Activated CD4-positive, alpha-beta T cell treated with anti-CD3 and anti-CD28 coated beads, Interleukin-2, amount 10 ng/mL, durations not matched to agents 7 days and 5 days (primary cell): ENCODE data around the gene FABP6. TPM values are rescaled to one million over a fixed set of nuclear protein-coding genes. Genes with fewer than 3 reads are reported as not detected.
"Not testable (repeated sequence)": the region's sequence is repeated elsewhere in the genome, so short reads cannot be mapped to it uniquely, and the experiment has no call there.

Experiments used
- CTCF ChIA-PET: fragments of 350-600 bp; sonication (Branson Sonifier 250); formaldehyde crosslinking; loops from one replicate; lab custom pipeline; 2021; ENCODE audit warnings: antibody characterized with exemption; lab: Charles Lee
- POLR2A ChIA-PET: fragments of 350-600 bp; sonication (Branson Sonifier 250); formaldehyde crosslinking; loops from one replicate; lab custom pipeline; 2021; ENCODE audit warnings: antibody characterized with exemption; lab: Charles Lee
- DNase-seq: peaks from one replicate; pipeline ENCODE4 v3.0.0-alpha.2; 2020
- H3K27ac Mint-ChIP-seq: one replicate; pipeline ENCODE4 v1.8.0; 2021; ENCODE audit warnings: mild to moderate bottlenecking, moderate library complexity, mixed read lengths
- H3K27me3 Mint-ChIP-seq: one replicate; pipeline ENCODE4 v1.8.0; 2021; ENCODE audit warnings: mixed read lengths
- H3K36me3 Mint-ChIP-seq: one replicate; pipeline ENCODE4 v1.8.0; 2021; ENCODE audit warnings: low read depth, mixed read lengths
- H3K4me1 Mint-ChIP-seq: one replicate; pipeline ENCODE4 v1.8.0; 2021; ENCODE audit warnings: mixed read lengths
- H3K4me3 Mint-ChIP-seq: one replicate; pipeline ENCODE4 v1.8.0; 2021; ENCODE audit warnings: mild to moderate bottlenecking, moderate library complexity, mixed read lengths
- H3K9me3 Mint-ChIP-seq: one replicate; pipeline ENCODE4 v1.8.0; 2021; ENCODE audit warnings: mixed read lengths
- total RNA-seq, 2 experiments: library from RNA; stranded (reverse); gene quantifications; one replicate each; pipeline ENCODE4 v1.2.3, GENCODE V29; 2021

The FABP6 gene
- total RNA-seq, 2 experiments from 2014 or later, result not detected

DNA sequence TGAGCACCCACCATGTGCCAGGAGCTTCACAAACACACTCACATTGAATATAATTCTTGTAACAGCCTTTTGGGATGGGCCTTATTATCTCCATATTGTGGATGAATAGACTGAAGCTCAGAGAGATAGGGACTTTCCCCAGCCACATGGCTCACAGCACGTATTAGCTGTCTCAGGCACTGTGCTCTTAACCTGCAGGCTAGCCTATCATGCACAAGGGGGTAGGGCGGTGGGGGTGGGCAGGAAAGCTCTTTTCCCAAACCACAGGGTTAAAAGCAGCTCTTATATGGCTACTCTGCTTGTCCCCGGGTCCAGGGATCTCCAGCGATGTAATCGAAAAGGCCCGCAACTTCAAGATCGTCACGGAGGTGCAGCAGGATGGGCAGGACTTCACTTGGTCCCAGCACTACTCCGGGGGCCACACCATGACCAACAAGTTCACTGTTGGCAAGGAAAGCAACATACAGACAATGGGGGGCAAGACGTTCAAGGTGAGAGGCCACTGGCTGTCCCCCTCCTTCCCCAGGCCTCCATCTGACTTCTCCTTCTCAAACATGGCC lies 2.6 kb downstream of the FABP6 start:
- ChIA-PET POLR2A (no interaction called here), CTCF (interaction anchor here (1.1 to 1.6 kb wide), 3 partner anchors 10 to 23 kb away, joined by 3 to 5 read pairs (median 4); no protein-coding TSS in a partner anchor)
- no peaks in the 10 kb centered on the region for H3K36me3 Mint-ChIP-seq
- H3K4me3 Mint-ChIP-seq, result no peak overlapping the region
- DNase-seq, result no peak
- H3K27me3 Mint-ChIP-seq, result no peaks in the 10 kb centered on the region
- no peaks in the 10 kb centered on the region for H3K4me1 Mint-ChIP-seq
- H3K9me3 Mint-ChIP-seq, result no peaks in the 10 kb centered on the region
- no peak overlapping the region for H3K27ac Mint-ChIP-seq

DNA sequence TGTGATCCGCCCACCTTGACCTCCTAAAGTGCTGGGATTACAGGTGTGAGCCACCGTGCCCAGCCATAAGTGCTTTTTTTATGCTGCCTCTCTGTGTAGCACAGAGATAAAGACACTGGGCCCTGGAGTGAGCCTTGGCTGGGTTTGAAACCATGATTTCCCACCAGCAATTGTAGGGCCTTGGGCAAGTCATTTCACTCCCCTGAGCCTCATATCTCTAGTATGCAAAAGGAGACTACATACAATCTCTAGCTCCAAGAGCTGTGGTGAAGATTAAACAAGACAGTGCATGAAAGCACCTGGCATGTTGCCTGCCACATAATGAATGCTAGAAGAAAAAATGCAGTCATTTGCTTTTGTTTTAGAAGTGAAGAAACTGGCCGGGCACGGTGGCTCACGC lies 3.9 kb downstream of the FABP6 start:
- Mint-ChIP-seq H3K4me3 (no peak overlapping the region), H3K27me3 (no peaks in the 10 kb centered on the region), H3K36me3 (no peaks in the 10 kb centered on the region), H3K27ac (no peak overlapping the region), H3K4me1 (no peaks in the 10 kb centered on the region), H3K9me3 (no peaks in the 10 kb centered on the region)
- ChIA-PET CTCF (interaction anchor here (0.9 kb wide), 1 partner anchor 33 kb away, joined by 3 read pairs; no protein-coding TSS in a partner anchor), POLR2A (no interaction called here)
- no peak for DNase-seq

DNA sequence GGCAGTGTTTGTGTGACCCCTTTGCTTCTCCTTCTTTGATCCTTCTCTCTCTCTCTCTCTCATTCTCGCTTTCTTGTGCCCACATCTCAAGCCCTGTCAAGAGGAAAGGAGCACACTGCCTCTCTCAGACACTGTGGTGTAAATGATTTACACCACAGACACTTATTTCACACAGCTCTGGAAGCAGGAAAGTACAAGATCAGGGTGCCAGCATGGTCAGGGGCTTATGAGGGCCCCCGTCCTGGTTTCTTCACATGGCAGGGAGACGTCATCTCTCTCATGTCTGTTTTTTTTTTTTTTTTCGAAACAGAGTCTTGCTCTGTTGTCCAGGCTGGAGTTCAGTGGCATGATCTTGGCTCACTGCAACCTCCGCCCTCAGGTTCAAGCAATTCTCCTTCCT lies 6.4 kb downstream of the FABP6 start:
- CTCF ChIA-PET, result no interaction called here
- Mint-ChIP-seq H3K27me3 (no peaks in the 10 kb centered on the region), H3K9me3 (no peaks in the 10 kb centered on the region), H3K36me3 (no peaks in the 10 kb centered on the region), H3K27ac (no peak overlapping the region), H3K4me1 (no peaks in the 10 kb centered on the region), H3K4me3 (no peak overlapping the region)
- POLR2A ChIA-PET, result no interaction called here
- no peak for DNase-seq

DNA sequence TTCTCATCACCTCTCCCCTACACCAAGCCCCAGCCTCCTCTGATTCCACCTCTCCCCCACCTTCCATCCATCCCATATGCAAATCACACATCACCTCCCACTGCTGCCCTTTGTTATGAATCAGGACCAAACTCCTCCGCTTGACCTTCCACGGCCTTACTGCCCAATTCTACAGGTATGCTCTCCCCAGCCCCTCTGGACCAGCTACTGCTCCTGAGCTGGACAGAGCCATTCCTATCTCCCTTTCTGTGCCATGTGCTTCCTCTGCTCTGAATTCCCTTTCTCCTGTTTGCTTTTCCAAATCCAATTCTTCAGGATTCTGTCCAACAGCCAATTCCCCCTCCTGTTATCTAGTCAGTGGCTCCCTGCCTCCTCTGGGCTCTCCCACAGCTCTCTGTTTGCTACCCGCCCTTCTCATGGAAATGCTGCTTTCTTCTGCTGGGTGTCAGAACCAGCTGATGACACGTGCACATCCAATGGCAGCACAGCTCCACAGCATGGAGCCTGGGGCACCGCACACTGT lies 8.3 kb downstream of the FABP6 start:
- no peak for DNase-seq
- POLR2A ChIA-PET, result no interaction called here
- H3K4me3 Mint-ChIP-seq, result no peak overlapping the region
- H3K27ac Mint-ChIP-seq, result no peak overlapping the region
- CTCF ChIA-PET, result interaction anchor here (1.3 kb wide), 1 partner anchor 12 kb away, joined by 3 read pairs; no protein-coding TSS in a partner anchor
- no peaks in the 10 kb centered on the region for H3K9me3 Mint-ChIP-seq
- no peaks in the 10 kb centered on the region for H3K4me1 Mint-ChIP-seq
- H3K27me3 Mint-ChIP-seq, result no peaks in the 10 kb centered on the region
- H3K36me3 Mint-ChIP-seq, result no peaks in the 10 kb centered on the region

DNA sequence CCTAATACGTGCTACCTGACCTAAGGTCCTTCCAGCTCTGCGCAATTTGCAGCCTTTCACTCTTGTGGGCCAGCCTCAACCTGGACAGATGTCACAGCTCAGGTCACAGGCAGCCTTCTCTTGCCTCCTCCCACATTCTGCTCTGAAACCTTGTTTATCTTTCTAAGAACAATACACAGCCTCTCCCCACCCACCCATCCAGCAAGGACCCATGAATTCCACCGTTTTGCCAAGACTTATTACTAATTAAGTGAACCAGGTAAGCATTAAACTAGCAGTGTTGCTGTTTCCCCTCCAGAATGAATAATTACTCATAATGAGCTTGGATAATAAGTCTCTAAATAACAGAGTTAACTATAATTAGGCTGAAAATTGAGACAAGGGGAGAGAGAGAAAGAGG lies 11.0 kb downstream of the FABP6 start:
- no peaks in the 10 kb centered on the region for H3K27me3 Mint-ChIP-seq
- H3K36me3 Mint-ChIP-seq, result no peaks in the 10 kb centered on the region
- ChIA-PET POLR2A (no interaction called here), CTCF (no interaction called here)
- no peak overlapping the region for H3K27ac Mint-ChIP-seq
- no peak for DNase-seq
- H3K4me3 Mint-ChIP-seq, result no peak overlapping the region
- H3K9me3 Mint-ChIP-seq, result no peaks in the 10 kb centered on the region
- H3K4me1 Mint-ChIP-seq, result no peaks in the 10 kb centered on the region

DNA sequence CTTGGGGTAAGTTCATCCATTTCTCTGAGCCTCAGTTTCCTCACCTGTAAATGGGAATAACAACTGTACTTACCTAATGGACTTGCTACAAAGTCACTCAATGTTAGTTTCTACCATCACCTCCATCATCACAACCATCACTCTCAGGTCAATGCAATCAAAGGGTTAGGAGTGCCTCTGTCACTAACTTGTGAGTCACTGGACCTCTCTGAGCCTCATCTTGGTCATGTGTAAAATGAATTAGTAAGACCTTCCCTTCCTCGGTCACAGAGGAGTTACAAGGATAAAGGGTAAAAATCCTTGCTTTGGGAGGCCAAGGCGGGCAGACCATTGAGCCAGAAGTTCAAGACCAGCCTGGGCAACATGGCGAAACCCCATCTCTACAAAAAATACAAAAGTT lies 12.8 kb downstream of the FABP6 start:
- Mint-ChIP-seq H3K27me3 (no peaks in the 10 kb centered on the region), H3K4me3 (no peak overlapping the region), H3K36me3 (no peaks in the 10 kb centered on the region), H3K9me3 (no peaks in the 10 kb centered on the region), H3K27ac (no peak overlapping the region), H3K4me1 (no peaks in the 10 kb centered on the region)
- ChIA-PET POLR2A (no interaction called here), CTCF (interaction anchor here (1.1 kb wide), 1 partner anchor 10 kb away, joined by 5 read pairs; no protein-coding TSS in a partner anchor)
- no peak for DNase-seq

DNA sequence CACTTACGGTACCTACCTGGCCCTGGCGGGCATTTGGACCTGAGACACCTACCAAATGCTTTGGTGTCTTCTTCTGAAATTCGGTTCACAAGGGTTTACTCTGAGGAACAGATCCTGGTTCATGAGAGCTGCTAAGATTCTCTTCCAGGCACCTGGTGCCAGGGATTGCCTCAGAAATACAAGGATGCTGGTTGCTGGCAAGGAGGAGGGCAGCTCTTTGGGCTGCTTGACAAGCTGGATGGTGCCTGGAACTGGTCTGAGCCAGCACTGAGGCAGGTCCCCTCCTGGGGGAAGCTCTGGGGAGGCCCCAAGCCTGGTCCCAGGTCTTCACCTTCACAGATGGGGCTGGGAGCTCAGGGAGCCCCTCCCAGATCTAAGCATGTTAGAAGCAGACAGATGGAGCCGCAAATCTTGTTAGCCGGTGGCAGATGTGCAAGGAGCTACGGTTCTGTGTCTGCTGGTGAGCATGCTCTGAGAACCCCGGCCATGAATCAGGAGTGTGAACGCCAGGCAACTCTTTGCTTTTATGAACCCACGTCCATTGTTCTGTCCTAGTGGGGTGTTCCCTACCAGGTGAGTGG lies 16.3 kb downstream of the FABP6 start:
- DNase-seq, result no peak
- Mint-ChIP-seq H3K9me3 (no peaks in the 10 kb centered on the region), H3K27ac (no peak overlapping the region), H3K4me3 (no peak overlapping the region), H3K4me1 (no peaks in the 10 kb centered on the region), H3K36me3 (no peaks in the 10 kb centered on the region), H3K27me3 (no peaks in the 10 kb centered on the region)
- ChIA-PET POLR2A (no interaction called here), CTCF (interaction anchor here (0.6 to 1.4 kb wide), 4 partner anchors 14 to 190 kb away, joined by 3 to 4 read pairs (median 4); no protein-coding TSS in a partner anchor)

DNA sequence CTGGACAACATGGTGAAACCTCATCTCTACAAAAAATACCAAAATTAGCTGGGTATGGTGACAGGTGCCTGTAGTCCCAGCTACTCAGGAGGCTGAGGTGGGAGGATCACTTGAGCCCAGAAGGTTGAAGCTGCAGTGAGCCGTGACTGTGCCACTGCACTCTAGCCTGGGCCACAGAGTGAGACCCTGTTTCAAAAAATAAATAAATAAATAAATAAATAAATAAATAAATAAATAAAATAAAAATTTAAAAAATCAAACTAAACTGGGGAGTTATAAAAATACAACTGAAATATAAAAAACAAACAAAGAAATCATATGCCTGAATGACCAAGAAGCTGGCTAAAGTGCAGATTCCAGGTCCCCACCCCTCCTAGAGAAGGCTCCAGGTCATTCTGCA lies 20.3 kb downstream of the FABP6 start:
- POLR2A ChIA-PET, H3K27ac Mint-ChIP-seq, H3K9me3 Mint-ChIP-seq, H3K36me3 Mint-ChIP-seq, H3K4me3 Mint-ChIP-seq, DNase-seq, H3K4me1 Mint-ChIP-seq, H3K27me3 Mint-ChIP-seq: not testable (repeated sequence)
- CTCF ChIA-PET, result interaction anchor here (1.0 to 1.1 kb wide), 2 partner anchors 12 to 17 kb away, joined by 3 read pairs; no protein-coding TSS in a partner anchor

DNA sequence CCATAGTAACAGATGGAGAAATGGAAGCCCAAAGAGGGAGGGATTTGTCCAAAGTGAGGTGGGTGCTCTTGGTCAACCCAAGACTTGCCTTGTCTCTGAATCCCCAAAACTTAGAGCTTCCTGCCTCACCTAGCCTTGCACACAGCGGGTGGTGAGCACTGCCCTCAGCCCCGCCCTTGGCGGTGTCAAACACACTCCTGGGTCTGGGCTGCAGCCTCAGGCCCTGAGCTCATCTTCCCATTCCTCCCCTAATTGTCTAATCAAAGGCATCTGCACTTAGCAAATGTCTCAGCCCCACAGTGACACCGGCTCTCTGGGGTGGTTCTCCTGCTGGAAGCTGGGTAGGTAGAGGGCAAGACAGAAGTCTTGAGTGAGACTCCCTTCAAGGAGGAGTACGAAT lies 20.9 kb downstream of the FABP6 start:
- ChIA-PET POLR2A (no interaction called here), CTCF (interaction anchor here (1.0 to 1.1 kb wide), 2 partner anchors 12 to 17 kb away, joined by 3 read pairs; no protein-coding TSS in a partner anchor)
- DNase-seq, result no peak
- H3K27me3 Mint-ChIP-seq, result no peaks in the 10 kb centered on the region
- H3K9me3 Mint-ChIP-seq, result no peaks in the 10 kb centered on the region
- H3K4me1 Mint-ChIP-seq, result no peaks in the 10 kb centered on the region
- H3K4me3 Mint-ChIP-seq, result no peak overlapping the region
- no peaks in the 10 kb centered on the region for H3K36me3 Mint-ChIP-seq
- no peak overlapping the region for H3K27ac Mint-ChIP-seq

DNA sequence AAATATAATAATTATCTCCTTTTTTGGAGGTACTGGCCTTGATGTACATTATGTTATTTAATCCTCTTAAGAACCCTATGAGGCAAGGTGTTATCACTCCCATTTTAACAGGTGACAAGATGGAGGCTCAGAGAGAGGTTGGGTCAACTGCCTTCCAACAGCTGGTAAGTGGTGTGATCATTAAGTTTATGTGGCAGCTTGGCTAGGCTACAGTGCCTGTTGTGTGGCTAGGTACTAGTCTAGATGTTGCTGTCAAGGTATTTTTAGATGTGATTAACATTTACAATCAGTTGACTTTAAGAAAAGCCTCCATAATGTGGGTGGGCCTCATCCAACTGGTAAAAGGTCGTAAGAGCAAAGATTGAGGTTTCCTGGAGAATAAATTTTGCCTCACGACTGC lies 21.5 kb downstream of the FABP6 start:
- CTCF ChIA-PET, result interaction anchor here (1.1 kb wide), 1 partner anchor 229 kb away, joined by 3 read pairs; no protein-coding TSS in a partner anchor
- Mint-ChIP-seq H3K4me3 (no peak overlapping the region), H3K27ac (no peak overlapping the region), H3K4me1 (no peaks in the 10 kb centered on the region), H3K9me3 (no peaks in the 10 kb centered on the region), H3K36me3 (no peaks in the 10 kb centered on the region), H3K27me3 (no peaks in the 10 kb centered on the region)
- no peak for DNase-seq
- POLR2A ChIA-PET, result no interaction called here

DNA sequence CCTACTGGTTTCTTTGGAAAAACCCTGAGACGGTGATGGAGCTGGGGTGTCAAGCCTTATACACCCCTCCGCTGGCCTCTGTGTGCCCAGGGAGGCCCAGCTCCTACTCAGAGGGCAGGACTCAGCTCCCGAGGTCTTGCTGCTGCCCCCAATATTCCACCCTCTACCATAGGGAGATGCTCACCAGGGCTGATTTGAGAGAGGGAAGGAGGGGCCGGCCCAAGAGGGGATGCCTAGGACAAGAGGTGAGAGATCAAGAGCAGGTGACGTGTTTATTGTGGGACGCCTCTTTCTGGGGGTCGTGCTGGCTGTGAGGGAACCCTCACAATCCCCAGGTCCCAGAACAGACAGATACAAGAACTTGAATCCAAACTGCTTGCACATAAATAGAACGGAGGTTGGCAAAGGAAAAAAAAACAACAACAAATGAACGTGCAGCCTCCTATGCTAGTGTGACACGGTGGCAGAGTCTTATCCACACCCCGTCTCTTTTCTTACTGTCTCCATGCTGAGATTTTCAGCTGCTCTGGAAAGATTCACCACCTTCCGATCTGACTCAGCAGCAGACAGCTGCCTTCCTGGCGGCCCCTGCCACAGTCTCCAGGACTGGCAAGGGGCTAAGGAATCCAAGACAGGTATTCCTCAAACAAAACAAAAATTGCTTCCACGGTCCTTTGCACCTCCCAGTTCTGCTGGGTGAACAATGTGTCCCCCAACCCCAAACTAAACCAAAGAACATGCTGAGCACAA lies 22.3 kb downstream of the FABP6 start:
- ChIA-PET POLR2A (no interaction called here), CTCF (interaction anchor here (1.1 kb wide), 1 partner anchor 230 kb away, joined by 3 read pairs; no protein-coding TSS in a partner anchor)
- H3K27me3 Mint-ChIP-seq, result no peaks in the 10 kb centered on the region
- H3K27ac Mint-ChIP-seq, result no peak overlapping the region
- H3K4me3 Mint-ChIP-seq, result no peak overlapping the region
- H3K36me3 Mint-ChIP-seq, result no peaks in the 10 kb centered on the region
- no peaks in the 10 kb centered on the region for H3K9me3 Mint-ChIP-seq
- no peak for DNase-seq
- no peaks in the 10 kb centered on the region for H3K4me1 Mint-ChIP-seq

DNA sequence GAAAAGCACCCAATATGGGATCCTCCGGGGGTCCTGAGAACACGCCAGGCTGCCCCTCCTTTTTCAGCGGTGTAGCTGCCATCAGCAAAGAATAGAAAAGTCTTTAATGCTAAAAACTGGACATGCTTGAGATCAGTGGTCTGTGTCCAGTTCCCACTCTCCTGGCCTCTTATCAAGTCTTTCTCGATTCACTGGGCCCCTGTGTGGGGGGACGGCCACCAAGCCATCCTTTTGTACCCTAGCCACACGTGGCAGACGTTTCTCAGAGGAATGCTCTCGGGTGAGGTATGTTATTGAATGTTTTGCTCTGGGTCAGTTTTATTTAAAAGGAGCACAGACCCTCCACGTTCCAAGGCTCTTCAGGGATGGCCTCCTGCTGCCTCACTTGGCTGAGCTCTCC lies 23.6 kb downstream of the FABP6 start:
- no peak overlapping the region for H3K27ac Mint-ChIP-seq
- H3K36me3 Mint-ChIP-seq, result no peaks in the 10 kb centered on the region
- no peaks in the 10 kb centered on the region for H3K4me1 Mint-ChIP-seq
- DNase-seq, result no peak
- POLR2A ChIA-PET, result no interaction called here
- H3K27me3 Mint-ChIP-seq, result no peaks in the 10 kb centered on the region
- CTCF ChIA-PET, result no interaction called here
- no peaks in the 10 kb centered on the region for H3K9me3 Mint-ChIP-seq
- H3K4me3 Mint-ChIP-seq, result no peak overlapping the region

DNA sequence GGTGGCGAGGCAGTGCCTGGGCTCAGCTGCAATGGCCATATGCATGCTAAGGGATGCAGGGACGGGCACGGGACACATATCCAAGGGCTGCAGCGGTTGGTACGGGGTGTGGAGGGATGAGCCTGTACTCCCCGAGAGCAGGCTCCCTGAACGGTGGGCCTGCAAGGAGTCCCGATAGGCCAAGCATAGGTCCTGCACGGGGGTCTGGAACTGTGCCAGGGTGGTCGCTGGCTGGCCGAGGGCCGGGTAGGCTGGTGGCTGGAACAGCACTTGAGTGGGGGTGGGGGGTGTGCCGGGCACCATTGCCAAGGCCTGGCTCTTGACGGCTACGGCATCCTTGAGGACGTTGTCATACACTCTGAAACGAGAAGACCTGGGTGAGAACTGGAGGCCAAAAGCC lies 24.1 kb downstream of the FABP6 start:
- H3K4me3 Mint-ChIP-seq, result no peak overlapping the region
- no peaks in the 10 kb centered on the region for H3K9me3 Mint-ChIP-seq
- no peaks in the 10 kb centered on the region for H3K27me3 Mint-ChIP-seq
- H3K4me1 Mint-ChIP-seq, result no peaks in the 10 kb centered on the region
- POLR2A ChIA-PET, result interaction anchor here (0.5 kb wide), 1 partner anchor 29 kb away, joined by 4 read pairs; no protein-coding TSS in a partner anchor
- CTCF ChIA-PET, result no interaction called here
- H3K36me3 Mint-ChIP-seq, result no peaks in the 10 kb centered on the region
- DNase-seq, result no peak
- no peak overlapping the region for H3K27ac Mint-ChIP-seq
